Activated T-cell treated with anti-CD3 and anti-CD28 coated beads for 48 hours (primary cell): Measurements from ENCODE around the gene NME8.

ENCODE experiments used
- DNase-seq: peaks from one replicate; pipeline ENCODE4 v3.0.0-alpha.2; 2020; ENCODE audit warnings: low read depth

The NME8 gene

GRCh38 chr7:37942934-37943610 is 94.7 kb downstream of the NME8 start:
- no peak for DNase-seq

DNA sequence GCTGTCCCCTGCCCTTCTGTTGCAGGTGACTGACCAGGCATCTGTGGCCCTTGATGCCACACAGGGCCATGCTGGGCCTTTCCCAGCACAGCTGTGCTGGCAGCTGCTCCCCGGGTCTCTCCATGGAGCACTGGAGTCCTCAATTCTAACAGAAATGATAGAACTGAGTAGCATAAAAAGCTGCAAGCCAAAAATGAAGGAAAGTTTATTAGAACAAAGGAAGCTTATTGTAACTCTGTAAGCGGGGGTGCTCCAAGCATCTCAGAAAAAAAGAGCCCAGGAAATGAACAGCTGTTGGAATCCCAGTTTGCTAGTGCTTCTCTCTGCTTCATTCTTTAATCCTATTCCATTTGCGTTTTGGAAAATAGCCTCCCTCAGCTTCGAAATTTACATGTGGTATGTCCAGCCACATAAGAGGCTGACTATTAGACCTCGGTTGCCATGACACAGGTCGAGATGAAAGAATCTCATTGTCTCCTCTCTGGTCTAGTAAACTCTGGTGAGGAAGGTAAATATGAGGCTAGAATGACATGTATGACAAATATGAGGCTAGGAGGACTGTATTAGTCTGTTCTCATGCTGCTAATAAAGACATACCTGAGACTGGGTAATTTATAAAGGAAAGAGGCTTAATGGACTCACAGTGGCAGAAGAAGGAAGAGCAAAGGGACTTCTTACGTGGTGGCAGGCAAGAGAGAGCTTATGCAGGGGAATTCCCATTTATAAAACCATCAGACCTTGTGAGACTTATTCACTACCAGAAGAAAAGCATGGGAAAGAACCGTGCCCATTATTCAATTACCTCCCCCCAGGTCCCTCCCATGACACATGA is 95.7 kb downstream of the NME8 start:
- DNase-seq: no peak

DNA sequence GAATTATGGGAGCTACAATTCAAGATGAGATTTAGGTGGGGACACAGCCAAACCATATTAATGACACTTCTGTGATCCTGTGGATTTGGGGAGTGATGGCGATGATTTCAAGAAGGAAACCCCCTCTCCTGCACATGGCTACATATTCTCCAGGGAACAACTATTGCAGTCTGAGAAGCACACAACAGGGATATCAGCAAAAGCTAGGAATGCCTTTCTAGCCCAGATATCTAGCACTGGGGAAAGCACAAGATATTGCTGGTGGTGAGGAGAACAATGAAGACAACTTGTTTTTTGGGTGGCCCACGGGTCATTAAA is 96.3 kb downstream of the NME8 start:
- no peak for DNase-seq

DNA sequence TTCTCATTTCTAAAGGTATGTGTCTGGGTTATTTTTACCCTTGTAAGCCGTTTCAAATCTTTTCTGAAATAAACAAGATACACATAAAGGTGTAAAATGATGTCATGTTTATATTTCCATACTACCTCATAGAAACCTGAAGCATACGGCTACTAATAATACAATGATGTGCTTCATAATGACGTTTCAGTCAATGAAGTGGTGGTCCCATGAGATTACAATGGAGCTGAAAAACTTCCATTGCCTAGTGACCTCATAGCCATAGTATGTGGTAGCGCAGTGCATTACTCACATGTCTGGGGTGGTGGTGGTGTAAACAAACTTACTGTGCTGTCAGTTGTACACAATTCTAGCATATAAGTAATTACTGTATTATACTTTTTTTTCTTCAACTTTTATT is 96.9 kb downstream of the NME8 start:
- DNase-seq: no peak

- DNase-seq: no peak
Measured at GRCh38 chr7:37947138-37947940, 98.9 kb downstream of the NME8 start.

DNA sequence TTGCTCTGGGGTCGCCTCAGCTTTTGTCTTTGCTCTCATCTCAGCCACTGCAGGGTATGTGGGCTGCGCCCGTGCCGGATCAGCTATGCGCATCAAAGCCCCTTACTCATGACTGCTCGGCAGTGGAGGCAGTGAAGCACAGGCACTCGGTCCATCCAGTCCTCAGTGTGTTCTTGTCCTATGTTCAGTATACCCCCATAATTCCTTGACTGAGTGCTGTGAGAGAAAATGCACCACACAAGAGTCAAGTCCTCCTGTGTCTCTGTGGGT is 99.5 kb downstream of the NME8 start:
- no peak for DNase-seq
